ENCODE results near the gene MAP3K1.
A peak's percentile ranks its signal among the peaks of the same experiment; 100 is the strongest.
"Not testable (repeated sequence)": the region's sequence is repeated elsewhere in the genome, so short reads cannot be mapped to it uniquely, and the experiment has no call there.

The MAP3K1 gene

DNA sequence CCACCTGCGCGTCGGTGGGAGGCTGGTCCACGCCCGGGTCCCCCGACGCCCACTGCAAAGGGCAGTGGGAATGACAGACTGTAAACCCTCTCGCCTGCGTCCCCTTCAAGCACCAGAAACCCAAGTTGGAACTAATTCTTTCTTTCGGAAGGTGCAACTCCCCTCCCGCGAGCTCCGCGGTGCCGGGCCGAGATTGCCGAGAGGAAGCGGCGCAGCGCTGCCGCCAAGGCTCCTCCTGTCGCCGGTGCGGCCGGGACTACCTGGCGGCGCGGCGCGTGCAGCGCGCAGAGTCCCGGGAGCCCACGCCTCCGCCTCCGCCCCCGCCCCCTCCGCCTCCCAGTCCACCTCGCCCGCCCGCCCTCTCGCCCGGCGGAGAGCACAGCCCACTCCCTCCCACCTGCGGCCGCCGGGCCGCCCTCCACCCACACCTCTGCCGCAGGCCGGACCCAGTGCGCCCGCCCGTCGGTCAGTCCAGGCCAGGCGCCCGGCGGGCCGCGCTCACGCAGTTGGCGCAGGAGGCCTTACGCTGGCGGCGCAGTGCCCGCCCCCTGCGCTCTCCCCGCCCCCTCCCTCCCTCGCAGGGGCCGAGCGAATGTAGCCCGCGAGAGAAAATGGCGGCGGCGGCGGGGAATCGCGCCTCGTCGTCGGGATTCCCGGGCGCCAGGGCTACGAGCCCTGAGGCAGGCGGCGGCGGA lies at the start of gene MAP3K1:
Gene MAP3K1, plus strand, starts transcription at position 587 of the 695 bp plus-strand sequence. Its CDS starts 25 bp downstream, at position 612.
- peak; percentile 63 to 68 for DNase-seq (ENCODE audit: low read depth in 2 of 2)

GRCh38 chr5:56766926-56767325 lies 48.4 kb upstream of the MAP3K1 start:
- DNase-seq (ENCODE audit: low read depth in 2 of 2): no peak

DNA sequence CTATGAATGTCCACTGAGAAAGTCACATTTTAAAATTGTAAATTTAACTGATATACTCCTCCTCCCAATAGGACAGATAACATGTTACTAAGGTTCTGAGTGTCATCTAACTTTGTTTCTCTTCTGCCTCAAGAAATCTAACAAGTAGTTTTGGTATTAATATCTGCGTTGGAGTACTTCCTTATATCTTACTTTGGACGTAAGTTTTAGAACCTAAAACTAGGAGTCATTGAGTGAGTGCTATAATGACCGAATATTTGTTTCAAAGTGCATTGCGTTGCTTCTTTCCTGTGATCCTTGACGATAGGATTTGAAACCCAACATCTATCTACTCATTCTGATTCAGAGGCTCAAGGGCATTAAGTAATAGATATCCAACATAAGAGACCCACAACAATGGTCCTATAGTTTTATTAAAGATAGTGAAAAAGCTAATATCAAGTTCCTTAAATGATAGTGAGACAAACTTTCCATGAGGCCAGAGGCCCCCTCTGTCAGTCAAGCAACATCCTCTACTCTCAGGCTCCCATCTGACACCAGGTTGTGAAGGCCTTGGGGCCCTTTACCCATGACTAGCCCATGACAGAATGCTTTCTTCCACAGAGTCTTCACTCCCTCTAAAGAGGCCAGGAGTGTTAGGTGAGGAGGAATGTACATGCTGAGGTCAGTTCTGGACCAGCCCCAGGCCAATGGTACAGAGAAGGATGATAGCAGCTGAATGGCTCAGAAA lies 45.3 kb upstream of the MAP3K1 start:
- no peak for DNase-seq (ENCODE audit: low read depth in 2 of 2)

DNA sequence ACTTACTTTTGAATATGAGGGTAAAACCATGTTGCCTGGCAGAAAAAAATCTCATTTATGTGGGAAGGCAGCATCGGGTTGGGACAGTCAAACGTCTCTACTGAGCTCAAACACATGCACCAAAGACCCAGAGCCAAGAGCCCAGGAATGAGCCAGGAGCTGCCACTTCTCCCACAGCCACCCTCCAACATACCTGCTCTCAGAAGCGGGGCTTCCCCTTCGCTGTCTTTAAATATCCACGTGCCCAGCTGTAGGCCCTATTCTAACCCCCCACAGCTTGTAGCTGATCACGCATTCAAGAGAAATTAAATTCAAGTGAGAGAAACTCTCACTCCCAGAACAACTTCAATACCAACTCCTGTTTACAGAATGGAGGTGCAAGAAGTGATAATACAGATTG lies 42.6 kb upstream of the MAP3K1 start:
- DNase-seq (ENCODE audit: low read depth in 2 of 2): no peak

GRCh38 chr5:56774957-56775356 lies 40.4 kb upstream of the MAP3K1 start:
- no peak for DNase-seq (ENCODE audit: low read depth in 2 of 2)

DNA sequence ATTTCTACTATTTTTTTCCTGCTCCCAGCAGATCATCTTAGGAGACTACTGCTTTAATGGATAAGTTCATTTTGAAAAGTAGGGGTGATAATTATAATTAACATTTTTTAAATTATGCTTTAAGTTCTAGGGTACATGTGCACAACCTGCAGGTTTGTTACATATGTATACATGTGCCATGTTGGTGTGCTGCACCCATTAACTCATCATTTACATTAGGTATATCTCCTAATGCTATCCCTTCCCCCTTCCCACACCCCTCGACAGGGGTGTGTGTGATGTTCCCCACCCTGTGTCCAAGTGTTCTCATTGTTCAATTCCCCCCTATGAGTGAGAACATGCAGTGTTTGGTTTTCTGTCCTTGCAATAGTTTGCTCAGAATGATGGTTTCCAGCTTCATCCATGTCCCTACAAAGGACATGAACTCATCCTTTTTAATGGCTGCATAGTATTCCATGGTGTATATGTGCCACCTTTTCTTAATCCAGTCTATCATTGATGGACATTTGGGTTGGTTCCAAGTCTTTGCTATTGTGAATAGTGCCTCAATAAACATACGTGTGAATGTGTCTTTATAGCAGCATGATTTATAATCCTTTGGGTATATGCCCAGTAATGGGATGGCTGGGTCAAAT lies 39.0 kb upstream of the MAP3K1 start:
- DNase-seq (ENCODE audit: low read depth in 2 of 2): not testable (repeated sequence)

DNA sequence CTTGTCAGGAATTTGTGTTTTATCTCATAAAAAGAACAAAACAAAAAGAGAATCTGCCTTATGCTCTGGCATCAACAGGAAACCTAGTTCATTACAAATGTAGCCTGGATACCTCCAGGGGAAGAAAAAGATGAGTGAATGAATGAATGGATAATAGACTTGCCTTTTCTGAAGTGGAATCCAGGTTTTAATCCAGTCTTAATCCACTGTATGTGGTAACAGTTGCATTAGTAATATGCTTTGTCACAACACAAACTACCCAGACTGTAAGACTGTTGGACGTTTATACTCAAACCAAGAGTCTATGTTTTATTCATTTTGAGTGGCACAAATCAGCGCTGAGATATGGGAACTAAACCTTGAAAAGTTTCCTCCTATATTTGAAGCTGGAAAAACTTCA lies 32.1 kb upstream of the MAP3K1 start:
- DNase-seq (ENCODE audit: low read depth in 2 of 2): no peak

GRCh38 chr5:56786346-56786745 lies 29.0 kb upstream of the MAP3K1 start:
- DNase-seq (ENCODE audit: low read depth in 2 of 2): no peak

- DNase-seq (ENCODE audit: low read depth in 2 of 2): no peak
Observed at GRCh38 chr5:56791396-56791795, 24.0 kb upstream of the MAP3K1 start.

- no peak for DNase-seq (ENCODE audit: low read depth in 2 of 2)
Observed at GRCh38 chr5:56798521-56798920, 16.8 kb upstream of the MAP3K1 start.

- no peak for DNase-seq (ENCODE audit: low read depth in 2 of 2)
Observed at GRCh38 chr5:56800186-56800585, 15.2 kb upstream of the MAP3K1 start.

DNA sequence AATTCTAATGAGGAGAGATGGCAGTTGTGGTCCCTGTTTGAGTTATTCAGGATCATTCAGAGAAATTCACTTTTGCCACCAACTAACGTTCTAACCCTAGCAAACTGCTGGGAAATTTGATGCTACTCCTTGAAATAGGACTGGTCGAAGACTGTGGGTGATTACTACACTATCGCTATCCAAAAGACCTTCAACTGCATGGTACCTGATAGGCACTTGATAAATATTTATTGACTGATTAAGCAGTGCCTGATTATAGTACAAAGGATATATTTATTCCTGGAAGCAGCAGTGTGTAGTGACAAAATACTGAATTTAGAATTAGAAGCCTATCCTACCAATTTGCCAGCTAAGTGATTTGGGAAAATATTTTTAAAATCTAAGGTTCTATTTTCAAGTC lies 14.1 kb upstream of the MAP3K1 start:
- DNase-seq (ENCODE audit: low read depth in 2 of 2): no peak

- DNase-seq (ENCODE audit: low read depth in 2 of 2): no peak
Observed at GRCh38 chr5:56802205-56802604, 13.1 kb upstream of the MAP3K1 start.

- no peak for DNase-seq (ENCODE audit: low read depth in 2 of 2)
Observed at GRCh38 chr5:56803025-56803424, 12.3 kb upstream of the MAP3K1 start.

DNA sequence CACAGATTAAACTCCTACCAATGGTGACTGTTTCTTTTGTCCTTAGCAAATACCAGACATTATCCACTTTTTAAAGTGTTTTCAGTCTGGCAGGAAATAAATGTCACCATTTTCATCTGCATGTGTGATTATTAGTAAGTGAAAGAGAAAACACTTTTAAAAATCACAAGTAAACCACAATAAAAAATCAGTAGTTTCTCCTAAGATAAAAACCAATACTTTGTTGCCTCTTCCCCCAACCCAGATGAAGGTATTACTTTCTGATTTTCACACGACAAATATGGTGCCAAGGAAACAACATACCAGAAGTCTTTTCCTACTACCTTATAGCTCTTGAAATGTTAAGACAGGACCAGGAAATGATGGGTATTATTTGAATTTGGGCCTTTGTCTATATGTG lies 11.5 kb upstream of the MAP3K1 start:
- DNase-seq (ENCODE audit: low read depth in 2 of 2): no peak

DNA sequence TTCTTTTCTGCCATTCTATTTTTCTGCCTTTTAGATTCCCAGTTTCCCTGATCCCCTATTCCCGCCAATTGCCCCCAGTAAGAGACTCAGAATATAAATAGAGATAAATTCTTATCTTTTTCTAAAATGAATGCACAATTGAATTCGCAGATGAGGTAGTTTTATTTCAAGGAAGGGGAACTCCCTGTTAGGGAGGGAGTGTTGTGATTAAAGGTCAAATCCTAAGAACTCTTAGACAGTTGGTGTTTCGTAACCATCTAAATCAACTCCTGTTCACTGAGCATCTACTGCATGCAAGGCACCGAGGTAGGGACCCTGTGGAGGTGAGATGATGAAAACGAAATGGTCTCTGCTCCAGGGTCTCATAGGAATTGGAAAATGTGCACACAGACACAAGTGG lies 7.7 kb upstream of the MAP3K1 start:
- no peak for DNase-seq (ENCODE audit: low read depth in 2 of 2)

DNA sequence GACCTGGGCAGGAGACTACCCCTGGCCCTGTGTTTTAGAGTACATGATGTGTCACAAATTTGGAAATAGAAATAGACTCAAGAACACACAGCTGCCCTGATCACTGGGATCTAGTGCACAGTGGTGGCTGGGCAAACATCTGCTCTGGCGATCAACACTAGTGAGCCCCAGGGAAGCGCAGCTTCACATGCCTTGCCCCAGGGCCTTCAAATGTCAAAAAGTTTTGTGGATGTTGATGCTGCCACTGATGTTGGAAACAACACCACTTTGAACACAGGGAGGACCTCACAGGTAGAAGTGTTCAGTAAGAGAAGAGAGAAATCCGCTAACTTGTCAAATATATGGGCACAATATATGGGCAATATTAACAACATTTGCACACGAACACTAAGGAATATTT lies 7.1 kb upstream of the MAP3K1 start:
- no peak for DNase-seq (ENCODE audit: low read depth in 2 of 2)

DNA sequence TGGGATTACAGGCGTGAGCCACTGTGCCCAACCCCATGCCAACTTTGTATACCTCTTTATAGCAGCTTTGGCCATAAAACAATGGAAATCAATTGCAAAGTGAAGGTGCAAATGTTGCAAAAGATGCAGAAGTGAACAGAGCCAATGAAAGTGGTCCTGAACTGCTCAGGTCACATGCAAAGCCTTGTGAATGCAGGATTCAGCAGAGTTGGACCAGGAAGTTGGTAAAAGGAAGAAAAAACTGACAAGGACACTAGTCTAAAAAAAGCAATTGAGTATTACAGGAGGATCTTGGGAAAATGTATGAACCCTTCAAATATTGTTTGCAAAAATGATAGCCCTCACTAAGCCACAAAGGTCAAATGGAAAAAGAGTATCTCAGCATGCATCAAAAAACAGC lies 4.5 kb upstream of the MAP3K1 start:
- DNase-seq (ENCODE audit: low read depth in 2 of 2): no peak

DNA sequence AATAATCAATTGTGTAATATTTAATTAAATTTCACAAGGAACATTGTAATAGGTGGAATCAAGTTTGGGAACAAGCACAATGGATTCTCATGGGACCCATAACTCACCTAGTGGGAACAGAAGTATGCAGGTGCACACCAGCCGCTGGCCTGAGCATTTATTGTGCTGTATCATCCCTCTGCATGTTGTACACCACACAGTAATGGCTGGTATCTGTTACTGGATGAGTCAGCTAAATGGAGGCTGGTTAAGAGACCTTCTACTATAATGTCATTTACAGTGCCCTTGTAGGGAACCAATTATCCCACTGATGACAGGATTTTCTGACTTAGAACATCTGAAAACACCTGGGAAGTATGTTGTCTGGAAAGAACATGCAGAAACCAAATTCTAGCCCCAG lies 3.2 kb upstream of the MAP3K1 start:
- no peak for DNase-seq (ENCODE audit: low read depth in 2 of 2)

GRCh38 chr5:56813302-56813701 lies 2.0 kb upstream of the MAP3K1 start:
- no peak for DNase-seq (ENCODE audit: low read depth in 2 of 2)

- DNase-seq (ENCODE audit: low read depth in 2 of 2): no peak
Observed at GRCh38 chr5:56814361-56814962, 887 bp upstream of the MAP3K1 start.
